Astrocyte (in vitro differentiated cells and primary cell): Measurements from ENCODE around the gene PRSS23.

Experiments
- EZH2 ChIP-seq: IDR thresholded peaks from 2 replicates; pipeline ENCODE4 v1.6.1; 2012; ENCODE audit warnings: mild to moderate bottlenecking, low read length, inconsistent platforms; ENCODE audit not compliant: insufficient read depth
- TF ChIP-seq, protein P1 (sequence below): IDR thresholded peaks from 2 replicates; pipeline ENCODE4 v1.5.1; 2011; ENCODE audit warnings: low read depth, mild to moderate bottlenecking, inconsistent platforms, low read length, moderate library complexity; ENCODE audit not compliant: insufficient read depth

DNA sequence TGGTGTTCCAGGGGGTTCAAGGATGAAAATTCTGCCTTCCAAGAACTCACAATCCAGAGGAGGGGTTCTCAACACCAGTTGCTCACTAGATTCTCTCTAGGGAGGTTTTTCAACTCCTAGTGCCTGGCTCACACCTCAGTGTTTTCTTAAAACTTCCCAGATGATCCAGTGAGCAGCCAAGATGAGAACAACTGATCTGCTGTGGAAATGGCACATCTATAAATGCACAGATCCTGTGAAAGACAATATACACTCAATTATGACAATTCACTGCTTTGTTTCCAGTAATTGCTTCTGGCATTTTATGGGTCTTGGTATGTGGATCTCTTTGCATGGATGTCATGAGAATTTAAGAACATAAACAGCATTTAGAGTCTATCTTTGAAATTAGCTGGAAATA is 45.2 kb upstream of the PRSS23 start:
- TF ChIP-seq, protein P1, sequence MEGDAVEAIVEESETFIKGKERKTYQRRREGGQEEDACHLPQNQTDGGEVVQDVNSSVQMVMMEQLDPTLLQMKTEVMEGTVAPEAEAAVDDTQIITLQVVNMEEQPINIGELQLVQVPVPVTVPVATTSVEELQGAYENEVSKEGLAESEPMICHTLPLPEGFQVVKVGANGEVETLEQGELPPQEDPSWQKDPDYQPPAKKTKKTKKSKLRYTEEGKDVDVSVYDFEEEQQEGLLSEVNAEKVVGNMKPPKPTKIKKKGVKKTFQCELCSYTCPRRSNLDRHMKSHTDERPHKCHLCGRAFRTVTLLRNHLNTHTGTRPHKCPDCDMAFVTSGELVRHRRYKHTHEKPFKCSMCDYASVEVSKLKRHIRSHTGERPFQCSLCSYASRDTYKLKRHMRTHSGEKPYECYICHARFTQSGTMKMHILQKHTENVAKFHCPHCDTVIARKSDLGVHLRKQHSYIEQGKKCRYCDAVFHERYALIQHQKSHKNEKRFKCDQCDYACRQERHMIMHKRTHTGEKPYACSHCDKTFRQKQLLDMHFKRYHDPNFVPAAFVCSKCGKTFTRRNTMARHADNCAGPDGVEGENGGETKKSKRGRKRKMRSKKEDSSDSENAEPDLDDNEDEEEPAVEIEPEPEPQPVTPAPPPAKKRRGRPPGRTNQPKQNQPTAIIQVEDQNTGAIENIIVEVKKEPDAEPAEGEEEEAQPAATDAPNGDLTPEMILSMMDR: no peak
- TF ChIP-seq EZH2: no peak
